NCI-H2171 treated with DMSO at 0.1 percent for 48 hours (cell line): ENCODE data around the gene XRCC4.
"Not testable (repeated sequence)": the region's sequence is repeated elsewhere in the genome, so short reads cannot be mapped to it uniquely, and the experiment has no call there.

Source experiments
- DNase-seq: peaks from one replicate; lab custom pipeline; 2025; lab: John Stamatoyannopoulos, UW

XRCC4 gene

DNA sequence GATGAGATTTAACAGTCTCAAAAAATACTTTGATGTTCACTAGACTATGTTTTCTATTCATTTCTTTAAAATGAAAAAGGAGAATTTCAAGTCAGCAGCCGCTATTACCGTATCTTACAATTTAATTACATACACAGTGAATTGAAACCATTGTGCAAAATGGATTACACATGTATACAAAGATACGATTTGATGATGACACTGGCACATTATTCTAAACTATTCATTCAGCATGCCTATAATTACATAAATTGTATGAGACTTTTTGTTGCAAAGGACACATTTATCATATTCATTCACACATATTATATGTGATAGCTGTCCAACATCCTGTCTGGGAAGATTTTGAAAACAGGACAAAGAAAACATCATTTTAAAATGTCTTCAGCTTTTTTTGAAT lies 275.9 kb downstream of the XRCC4 start:
- no peak for DNase-seq

DNA sequence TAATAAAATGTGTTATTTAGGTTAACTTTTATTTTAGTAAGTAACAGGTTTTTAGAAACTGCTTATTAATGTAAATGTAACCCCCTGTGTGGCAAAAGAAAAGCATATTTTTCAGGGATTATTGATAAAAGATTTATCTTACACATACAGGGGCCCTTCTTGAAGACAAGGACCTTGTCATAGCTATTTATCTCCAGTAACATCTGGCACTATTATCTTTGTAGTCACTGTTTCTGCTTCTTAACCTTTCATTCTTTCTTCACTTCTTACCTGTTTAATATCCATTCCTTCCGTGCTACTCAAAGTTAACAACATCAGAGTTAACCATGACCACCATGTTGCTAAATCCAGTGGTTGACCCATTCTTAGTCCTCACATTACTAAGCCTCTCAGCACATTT lies 276.4 kb downstream of the XRCC4 start:
- no peak for DNase-seq

DNA sequence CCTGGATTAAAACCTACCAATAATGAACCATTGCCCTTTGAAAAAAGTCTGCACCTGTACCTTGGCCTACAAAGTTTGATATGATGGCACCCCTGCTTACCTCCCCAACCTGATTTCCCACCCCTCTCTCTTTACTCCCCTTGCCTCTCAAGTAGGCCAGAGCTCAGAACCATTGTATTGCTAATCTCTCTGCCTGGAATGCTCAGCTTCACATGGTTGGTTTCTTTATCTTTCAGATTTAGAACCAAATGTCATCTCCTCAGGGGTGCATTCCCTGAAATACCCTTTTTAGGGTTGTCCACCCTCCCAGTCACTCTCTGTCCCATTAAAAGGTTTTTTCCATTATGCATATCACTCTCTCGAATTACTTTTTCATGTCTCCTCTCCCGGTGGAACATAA lies 277.6 kb downstream of the XRCC4 start:
- no peak for DNase-seq

DNA sequence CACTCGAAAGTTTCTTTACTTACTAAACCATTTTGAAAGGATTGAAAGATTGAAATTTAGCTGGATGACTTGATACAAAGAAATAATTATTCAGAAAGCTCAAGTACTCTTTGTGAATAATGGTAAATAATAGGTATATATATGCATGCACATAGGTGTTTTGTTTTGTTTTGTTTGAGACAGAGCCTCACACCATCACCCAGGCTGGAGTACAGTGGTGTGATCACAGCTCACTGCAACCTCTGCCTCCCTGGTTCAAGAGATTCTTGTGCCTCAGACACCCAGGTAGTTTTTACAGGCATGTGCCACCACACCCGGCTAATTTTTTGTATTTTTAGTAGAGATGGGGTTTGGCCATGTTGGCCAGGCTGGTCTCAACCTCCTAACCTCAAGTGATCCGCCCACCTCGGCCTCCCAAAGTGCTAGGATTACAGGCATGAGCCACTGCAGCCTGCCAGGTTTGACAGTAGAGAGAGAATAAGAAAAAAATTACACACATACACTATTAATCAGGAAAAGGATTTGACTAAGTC lies 278.2 kb downstream of the XRCC4 start:
- not testable (repeated sequence) for DNase-seq

DNA sequence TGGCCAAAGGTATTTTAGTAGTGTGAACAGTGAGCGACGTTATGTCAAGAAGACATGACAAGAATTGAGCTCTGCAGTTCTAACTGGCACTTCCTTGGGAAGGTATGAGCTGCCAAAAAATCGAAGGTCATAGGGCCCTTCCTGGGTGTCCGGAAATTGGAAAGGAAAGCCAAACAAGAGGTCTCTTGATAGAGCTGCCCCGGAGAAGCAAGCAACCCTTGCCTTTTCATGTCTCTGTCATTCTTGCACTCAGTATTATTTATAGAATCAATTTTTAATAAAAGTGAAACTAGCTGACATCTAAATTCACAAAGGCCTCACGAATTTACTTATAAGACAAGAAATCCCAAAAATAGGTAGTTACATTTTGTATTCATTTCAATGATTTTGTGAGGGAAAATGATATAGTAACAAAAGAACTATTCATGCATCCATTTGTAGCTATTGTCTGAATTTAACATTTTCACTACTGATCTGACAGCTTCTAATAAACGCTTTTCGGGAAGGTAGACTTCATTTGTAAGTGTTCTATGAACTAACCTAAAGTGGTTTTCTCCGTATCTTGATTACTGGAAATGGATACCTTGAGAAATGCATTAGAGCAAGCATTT lies 280.4 kb downstream of the XRCC4 start:
- DNase-seq, result no peak

DNA sequence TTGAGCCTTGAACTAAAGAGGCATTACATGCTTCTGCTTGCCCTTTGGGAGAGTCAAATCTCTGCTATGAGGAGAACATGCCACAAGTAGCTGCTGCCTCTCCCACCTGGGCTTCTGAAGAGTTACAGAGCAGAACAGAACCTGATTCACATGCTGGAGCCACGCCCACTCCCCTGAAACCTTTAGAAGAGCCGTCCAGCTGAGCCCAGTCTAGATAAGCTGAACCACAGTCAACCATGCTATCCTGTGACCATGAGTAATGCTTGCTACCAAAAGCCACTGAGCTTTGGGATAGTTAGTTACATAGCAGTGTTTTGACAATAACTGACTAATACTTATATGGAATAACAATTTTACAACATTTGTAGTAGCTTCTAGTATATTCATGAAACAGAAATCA lies 283.2 kb downstream of the XRCC4 start:
- DNase-seq, result no peak

DNA sequence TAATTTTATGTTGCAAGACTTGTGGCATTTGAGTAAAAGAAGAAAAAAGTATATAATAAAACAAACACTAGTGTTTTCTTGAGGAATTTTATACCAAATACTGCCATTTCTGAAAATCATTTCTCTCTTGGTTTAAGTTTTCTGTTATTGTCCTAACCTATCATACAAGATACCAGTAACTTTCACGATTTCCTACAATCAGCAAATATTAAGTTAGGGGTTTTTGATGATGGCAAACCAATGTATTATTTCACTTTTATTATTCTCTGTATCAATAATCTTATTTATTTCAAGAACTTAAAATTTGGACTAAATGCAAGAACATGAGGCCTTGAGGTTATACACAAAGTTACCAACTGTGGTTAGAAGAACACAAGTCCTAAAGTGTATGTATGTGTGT lies 285.2 kb downstream of the XRCC4 start:
- no peak for DNase-seq

DNA sequence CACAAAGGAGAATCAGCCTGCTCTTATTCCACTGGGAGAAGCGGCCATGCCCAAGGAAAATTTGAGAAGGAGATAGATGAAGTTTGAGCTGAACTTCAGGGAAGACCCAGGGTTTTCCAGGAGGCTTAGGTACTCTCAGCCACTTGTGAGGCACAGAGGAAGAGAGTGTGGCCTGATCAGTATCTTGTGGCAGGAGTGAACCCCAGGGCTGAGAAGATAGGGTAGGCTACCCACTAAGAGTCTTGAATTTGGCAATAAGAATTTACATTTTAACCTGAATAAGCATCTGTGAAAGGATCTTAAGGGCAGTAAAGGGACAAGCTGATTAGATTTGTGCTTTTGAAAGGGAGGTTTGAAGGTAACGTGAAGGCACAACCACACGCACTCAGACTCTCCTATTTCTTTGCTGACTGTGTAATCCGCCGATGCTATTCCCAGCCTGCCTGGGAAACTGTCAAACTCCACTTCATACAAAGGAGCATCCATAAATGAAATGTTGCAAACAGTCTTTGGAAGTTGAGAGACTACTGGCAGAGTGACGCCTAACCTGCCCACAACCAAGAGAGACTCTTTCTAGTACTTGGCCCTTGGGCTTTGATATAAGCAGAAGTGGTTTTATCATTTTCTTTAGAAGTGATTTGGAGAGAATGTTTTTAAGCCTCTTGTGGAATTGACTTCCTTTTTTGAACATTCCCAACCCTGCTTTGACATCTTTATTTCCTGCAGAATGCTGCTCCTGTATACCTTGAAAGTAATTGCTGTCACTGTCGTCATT lies 286.0 kb downstream of the XRCC4 start:
- DNase-seq, result no peak

DNA sequence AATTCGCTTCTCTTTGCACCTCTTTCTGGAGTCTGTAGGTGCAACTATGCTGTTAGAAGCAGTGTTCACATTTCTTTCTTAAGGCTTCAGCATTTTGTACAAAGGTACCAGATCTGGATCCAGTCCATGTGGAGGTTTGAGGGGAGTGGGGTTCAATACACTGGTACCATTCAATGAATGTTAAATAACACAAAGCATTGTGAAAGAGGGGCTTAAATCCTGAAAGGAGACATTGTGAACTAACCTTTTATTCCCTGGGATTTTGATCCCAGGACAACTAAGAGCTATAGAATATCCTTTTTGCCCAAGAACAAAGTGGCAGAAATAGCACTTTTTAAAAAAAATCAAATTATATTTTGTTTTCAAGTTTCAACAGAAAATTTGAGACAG lies 286.5 kb downstream of the XRCC4 start:
- no peak for DNase-seq

DNA sequence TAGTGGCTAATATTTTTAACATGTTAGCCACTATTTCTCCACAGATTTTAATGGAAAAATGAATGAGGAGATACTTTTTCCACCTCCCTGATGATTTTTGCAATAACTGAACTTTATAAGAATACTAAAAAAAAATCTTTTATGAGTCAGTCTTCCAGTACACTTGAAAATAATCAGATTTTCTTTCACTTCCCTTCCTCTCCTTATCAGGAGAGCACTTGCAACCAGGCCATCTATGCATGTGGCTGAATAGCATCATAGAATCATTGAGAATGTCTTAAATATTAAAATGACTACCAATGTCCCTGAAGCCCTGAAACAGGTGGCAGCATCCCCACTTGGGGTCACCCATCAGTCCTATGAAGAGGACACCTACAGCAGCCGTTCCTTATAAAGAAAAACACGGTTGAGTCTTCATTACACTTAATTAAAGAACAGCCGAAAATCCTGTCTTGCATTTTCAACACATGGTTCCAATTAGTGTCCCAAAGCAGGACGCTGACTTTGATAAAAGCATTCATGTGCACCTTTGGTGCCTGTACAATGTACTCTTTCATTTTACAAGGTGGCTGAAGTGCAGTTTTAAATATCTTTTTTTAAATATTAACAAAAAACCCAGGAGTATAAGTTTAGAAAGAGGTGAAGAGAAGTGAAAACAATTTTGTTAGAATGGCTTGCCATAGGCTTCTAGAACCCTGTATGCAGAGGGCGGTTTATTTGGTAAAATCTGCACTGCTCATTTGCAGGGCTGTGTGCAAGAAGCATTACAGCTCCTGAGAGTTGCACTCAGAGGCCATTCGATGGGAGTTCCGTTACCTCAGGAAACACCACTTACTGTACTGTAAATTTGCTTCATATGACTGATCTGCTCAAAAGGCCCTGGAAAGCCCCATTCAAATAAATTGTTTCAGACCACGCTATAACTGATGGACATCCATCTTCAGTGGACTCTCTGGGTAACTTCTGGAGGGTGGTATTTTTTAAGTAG lies 287.3 kb downstream of the XRCC4 start:
- no peak for DNase-seq

DNA sequence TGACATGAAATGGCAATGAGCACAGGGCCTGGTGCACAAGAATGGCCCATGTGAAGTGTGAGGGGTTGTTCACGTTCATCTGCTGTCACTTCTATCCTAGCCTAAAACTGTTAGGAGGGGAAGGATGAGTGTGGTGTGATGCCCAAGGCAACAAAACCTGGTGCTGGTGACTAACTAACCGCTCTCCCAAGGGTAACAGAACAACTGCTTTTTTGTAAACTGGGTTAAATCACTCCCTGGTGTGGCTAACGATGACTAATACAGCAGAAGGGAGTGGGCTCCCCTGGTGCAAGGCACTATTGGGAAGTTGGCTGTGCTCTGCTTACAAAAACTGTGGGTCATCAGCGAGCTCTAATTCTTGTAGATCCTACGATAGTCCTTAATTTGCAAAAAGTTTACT lies 291.0 kb downstream of the XRCC4 start:
- no peak for DNase-seq

DNA sequence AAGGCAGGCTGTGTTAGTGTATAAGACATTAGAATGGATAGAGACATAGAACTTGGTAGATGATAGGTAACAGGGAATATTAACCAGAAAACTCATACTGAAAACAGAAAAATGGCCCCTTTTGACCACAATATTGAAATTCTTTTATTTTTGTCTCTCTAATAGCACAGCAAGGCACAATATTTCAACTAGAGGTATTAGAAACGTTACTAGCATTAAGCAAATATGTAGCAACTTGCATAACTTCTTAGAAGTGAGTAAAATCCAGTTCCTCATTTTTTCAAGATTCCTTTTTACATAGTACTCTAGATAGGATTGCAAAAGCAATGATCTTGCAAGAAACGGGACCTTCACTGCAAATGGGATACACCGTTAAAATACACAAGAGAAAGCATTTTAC lies 291.5 kb downstream of the XRCC4 start:
- DNase-seq, result no peak

DNA sequence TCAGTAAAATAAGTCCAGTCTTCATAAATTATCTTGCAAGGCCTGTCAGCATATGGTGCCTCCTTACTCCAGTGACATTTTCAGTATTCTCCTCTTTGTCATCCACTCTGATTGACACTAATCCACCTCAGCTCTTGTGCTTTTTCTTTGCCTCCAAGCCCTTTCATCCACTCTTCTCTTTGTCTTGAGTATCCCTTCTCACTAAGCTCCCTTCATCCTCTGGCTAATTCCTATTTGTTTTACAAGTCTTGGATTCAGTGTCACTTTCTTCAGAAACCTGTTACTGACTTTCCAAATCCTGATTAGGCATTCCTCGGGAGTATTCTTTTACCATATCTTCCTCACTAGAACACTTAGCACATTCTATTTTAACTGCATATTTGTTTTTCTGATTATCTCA lies 293.6 kb downstream of the XRCC4 start:
- no peak for DNase-seq

DNA sequence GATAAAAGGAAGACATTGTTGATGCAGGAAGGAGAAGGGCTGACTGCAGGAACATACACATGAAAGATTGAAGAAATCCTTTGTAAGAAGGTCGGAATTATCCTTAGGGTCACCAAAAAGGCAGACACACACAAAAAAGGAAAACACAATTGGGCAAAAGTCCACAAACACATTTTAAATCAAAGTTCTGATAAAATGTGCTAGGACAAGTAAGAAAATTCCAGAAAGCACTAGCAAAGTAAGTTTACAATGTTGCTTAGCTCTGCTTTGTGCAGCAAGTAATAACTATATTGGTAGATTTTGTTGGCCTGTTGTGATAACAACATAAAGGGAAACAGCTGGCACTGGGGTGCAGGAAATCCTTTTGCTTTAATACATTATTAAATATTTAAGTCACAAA lies 294.4 kb downstream of the XRCC4 start:
- no peak for DNase-seq

DNA sequence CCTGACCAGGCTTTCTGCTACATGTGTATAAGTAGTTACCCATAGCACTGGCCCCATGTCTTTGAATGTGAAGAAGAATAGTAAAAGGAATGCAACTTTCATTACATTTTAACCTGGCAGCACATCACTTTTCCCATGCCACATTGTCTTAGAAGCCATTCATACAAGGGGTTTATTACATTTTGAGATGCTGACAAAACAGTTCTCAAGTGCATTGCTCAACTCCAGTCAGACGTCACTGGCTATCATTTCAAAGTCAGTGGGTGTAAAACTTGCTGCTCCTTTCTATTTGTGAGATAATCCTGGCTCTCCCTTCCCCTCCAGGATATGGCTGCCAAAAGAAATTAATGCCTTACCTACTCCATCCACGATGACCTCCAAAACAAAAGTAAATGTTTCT lies 297.2 kb downstream of the XRCC4 start:
- DNase-seq, result no peak

DNA sequence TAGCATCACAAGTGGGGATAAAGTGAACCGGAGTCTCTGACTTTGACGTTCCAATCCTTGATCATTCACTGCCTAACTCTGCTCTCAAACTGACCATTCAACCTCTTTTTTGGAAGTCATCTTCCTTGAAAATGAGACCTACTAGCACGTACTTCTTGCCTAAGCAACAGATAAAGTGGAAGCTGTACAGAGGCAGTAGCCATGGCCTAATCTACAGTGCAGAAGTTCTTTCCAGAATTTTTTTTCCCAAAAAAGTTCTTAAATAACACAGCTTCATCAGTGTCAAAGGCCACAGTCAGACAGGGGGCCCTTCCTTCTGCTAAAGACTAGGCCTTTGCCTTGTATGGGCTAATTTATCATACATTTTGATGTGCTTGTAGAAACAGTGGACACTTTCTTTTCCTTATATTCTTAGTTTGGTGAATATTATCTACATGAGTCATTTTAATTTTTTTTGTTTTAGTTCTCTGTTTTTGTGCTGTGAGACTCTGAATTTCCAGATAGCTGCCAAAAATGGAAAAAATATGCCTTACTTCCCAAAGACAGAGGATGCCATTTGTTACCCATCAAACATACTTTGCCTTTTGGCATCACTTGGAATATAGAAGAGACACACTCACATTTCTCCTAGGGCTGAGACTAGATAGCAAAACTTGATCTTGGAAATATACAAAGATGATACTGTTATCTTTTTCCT lies 297.9 kb downstream of the XRCC4 start:
- DNase-seq, result no peak

DNA sequence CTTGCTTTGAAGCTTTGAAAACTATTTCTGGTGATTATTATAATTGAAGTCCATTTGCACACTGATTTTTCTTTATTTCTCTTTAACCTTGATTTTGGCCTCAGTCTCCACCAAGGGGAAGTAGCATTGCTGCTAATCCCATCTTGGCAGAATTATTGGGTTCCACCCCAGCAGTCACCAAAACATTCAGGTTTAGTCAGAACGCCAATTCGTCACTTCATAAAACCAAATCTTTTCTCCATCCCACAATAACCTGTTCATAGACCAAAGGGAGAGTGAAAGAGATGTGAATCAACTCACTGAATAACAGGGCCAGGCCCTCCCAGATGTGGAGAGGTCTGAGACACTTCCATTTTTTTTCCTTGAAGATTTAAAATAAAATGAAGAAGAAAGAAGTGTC lies 299.1 kb downstream of the XRCC4 start:
- DNase-seq, result no peak

DNA sequence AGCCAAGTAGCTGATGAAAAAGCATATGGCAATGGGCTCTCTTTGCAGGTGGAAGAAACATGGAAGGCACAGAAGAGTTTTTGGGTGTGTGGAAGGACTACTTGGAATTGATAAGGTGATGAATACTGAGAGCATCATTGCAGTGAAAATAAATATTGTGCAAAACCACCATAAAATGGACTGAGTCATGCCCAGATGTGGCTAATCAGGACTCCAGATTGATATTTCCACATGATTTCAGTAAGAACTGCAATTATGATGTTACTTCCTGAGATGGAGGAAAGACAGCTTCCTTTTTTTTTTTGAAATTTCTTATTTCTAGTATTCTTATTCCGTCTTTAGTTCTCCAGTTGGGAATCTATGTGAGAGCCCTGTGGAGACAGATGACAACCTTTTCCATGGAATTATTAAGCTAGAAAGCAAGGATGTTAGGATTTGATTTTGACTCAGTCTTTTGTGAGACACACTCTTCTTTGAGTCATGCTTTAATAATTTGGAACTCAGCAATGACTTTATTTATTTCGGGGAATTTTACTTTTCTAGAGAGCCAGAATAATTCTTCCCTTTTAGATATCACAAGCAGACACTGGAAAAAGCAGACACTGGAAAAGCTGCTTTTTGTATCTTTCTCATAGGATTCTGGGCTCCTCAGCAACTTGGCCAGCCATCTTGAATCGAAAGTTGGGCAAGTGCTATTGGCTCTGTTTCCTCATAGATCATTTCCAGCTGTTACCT lies 300.0 kb downstream of the XRCC4 start:
- no peak for DNase-seq

DNA sequence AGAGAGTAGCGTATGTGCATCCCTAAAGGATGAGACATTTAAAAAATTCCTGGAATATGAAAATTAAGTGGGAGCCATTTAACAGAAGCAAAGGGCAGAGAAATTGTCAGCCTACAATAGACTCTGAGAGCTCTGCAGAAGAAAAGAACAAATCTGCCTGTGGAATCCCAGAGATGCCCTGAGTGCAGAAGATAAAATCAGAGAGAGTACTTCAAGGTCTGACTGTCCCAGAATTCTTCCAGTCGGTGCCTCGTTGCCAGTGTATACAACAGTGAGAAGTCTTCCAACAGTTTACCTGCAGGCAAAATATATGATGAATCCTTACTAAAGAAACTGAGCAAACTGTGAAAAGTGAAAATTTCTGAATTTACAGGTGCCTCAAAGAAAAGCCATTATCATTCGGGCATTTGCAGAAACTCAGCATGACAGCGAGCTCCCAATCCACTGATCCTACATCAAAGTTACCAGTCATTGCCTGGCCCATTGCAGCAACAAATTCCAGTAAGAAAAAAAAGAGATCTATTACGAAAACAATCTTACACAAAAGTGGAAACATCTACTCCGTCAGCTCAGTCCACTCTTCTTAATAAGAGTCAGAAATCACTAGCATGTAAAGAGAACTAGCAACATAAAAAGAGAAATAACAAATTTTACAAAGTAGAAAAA lies 301.4 kb downstream of the XRCC4 start:
- DNase-seq, result no peak

DNA sequence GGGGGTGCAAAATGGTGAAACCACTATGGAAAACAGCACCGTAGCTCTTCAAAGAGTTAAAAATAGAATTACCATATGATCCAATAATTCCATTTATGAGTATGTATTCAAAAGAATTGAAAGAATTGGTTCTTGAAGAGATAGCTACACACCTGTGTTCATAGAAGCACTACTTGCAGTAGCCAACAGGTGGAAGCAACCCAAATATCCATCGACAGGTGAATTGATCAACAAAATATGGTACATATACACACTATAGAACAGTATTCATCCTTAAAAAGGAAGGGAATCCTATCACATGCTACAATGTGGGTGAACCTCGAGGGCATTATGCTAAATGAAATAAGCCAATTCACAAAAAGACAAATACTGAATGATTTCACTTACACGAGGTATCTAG lies 308.5 kb downstream of the XRCC4 start:
- DNase-seq, result no peak

DNA sequence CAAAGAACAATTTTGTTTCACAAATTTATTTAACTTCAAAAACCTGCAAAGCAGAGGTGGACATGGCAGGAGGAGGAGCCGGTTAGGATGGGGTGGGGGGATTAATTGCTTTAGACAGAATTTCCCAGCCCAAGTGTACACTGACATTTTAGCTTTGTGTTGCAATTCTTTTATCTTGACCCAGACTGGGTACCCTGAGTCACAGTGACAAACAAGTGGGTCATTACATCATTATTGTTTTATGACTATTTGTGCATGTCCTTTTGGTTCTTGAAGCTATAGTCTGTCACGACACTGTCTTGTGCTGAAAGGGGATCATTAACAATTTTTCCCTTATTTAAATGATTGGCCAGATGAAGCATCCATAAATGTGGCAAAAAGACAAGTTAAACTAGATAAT lies 309.7 kb downstream of the XRCC4 start:
- DNase-seq, result no peak
